Endodermal cell (in vitro differentiated cells): Measurements from ENCODE around the gene LYPD1. TPM values are rescaled to one million over a fixed set of nuclear protein-coding genes. Genes with fewer than 3 reads are reported as not detected.

Source experiments
- DNase-seq: peaks from one replicate; pipeline ENCODE4 v3.0.0-alpha.2; 2017
- H3K27ac ChIP-seq: 2 replicates; pipeline ENCODE4 v1.5.1; 2013; ENCODE audit warnings: mild to moderate bottlenecking, low read depth, low read length, moderate library complexity
- H3K27me3 ChIP-seq: 2 replicates; pipeline ENCODE4 v1.6.1; 2013; ENCODE audit warnings: mild to moderate bottlenecking, low read length, moderate library complexity; ENCODE audit not compliant: insufficient read depth, control insufficient read depth, poor library complexity, severe bottlenecking
- H3K36me3 ChIP-seq: 2 replicates; pipeline ENCODE4 v1.7.0; 2013; ENCODE audit warnings: mild to moderate bottlenecking, low read length, moderate library complexity; ENCODE audit not compliant: control insufficient read depth, insufficient read depth
- H3K4me1 ChIP-seq: one replicate; pipeline ENCODE4 v1.7.0; 2013; ENCODE audit warnings: low read length; ENCODE audit not compliant: control insufficient read depth, insufficient read depth
- H3K4me3 ChIP-seq: 2 replicates; pipeline ENCODE4 v1.5.1; 2013; ENCODE audit warnings: mild to moderate bottlenecking, low read length, moderate library complexity
- H3K9ac ChIP-seq: 2 replicates; pipeline ENCODE4 v1.6.1; 2013; ENCODE audit warnings: mild to moderate bottlenecking, low read length, moderate library complexity; ENCODE audit not compliant: poor library complexity, severe bottlenecking; ENCODE audit errors: extremely low read depth
- H3K9me3 ChIP-seq: 2 replicates; pipeline ENCODE4 v1.6.1; 2013; ENCODE audit warnings: mild to moderate bottlenecking, low read length, moderate library complexity; ENCODE audit not compliant: control insufficient read depth
- H3K27ac Mint-ChIP-seq: 2 replicates; pipeline ENCODE4 v1.8.0; 2020; ENCODE audit warnings: mixed read lengths
- H3K27me3 Mint-ChIP-seq: 2 replicates; pipeline ENCODE4 v1.8.0; 2021; ENCODE audit warnings: mild to moderate bottlenecking, mixed read lengths; ENCODE audit not compliant: insufficient read depth
- H3K36me3 Mint-ChIP-seq: 2 replicates; pipeline ENCODE4 v1.8.0; 2020; ENCODE audit warnings: low read depth, mixed read lengths
- H3K4me1 Mint-ChIP-seq: 2 replicates; pipeline ENCODE4 v1.8.0; 2020; ENCODE audit warnings: mixed read lengths
- H3K4me3 Mint-ChIP-seq: 2 replicates; pipeline ENCODE4 v1.8.0; 2020; ENCODE audit warnings: mild to moderate bottlenecking, moderate library complexity, mixed read lengths
- H3K9me3 Mint-ChIP-seq: 2 replicates; pipeline ENCODE4 v1.8.0; 2020; ENCODE audit warnings: mild to moderate bottlenecking, mixed read lengths
- CTCF ChIP-seq: fragments of 200-600 bp; sonication (generic); conservative IDR thresholded peaks from 2 replicates; pipeline ENCODE4 v1.5.0; 2021; ENCODE audit warnings: antibody characterized with exemption, mild to moderate bottlenecking
- WGBS, 2 experiments: methylation state at CpG; one replicate each; pipeline versions ENCODE4 v1.1.5 to v1.1.7; 2013; ENCODE audit warnings: missing lambda C conversion rate in 2 of 2, mixed read lengths in 1 of 2; ENCODE audit not compliant: insufficient coverage in 1 of 2, insufficient read length in 1 of 2; 5-methylcytosine and 5-hydroxymethylcytosine counted together
- long read RNA-seq, 4 experiments: library from polyadenylated mRNA in 2 of 4; library from RNA in 1 of 4; library from capped mRNA in 1 of 4; stranded (forward) in 3 of 4; unstranded in 1 of 4; transcript quantifications; one replicate each; pipeline ENCODE4 v2.0.0, GENCODE V29; 2020 to 2021; ENCODE audit warnings: inconsistent platforms in 1 of 4
- polyA plus RNA-seq, 2 experiments: library from polyadenylated mRNA; stranded (reverse); fragments of 50-300 nt; gene quantifications; one replicate each; pipeline ENCODE4 v1.2.3, GENCODE V29; 2013
- total RNA-seq, 2 donors: library from RNA; stranded (reverse); fragmentation: NEBNext Ultra II Directional in 1 of 2; extraction: Animal tissue kit (Norgen Biotek cat#: 25700) in 1 of 2; gene quantifications; 2 replicates in 1 of 2; 3 replicates in 1 of 2; pipeline ENCODE4 v1.2.1, GENCODE V29; 2021

Gene LYPD1
- 1 to 10 TPM; 2.0 to 2.4 TPM for total RNA-seq
- polyA plus RNA-seq (2013, experiment 1 of 2) = 39.1 TPM
- 41.6 TPM for polyA plus RNA-seq (2013, experiment 2 of 2)
- long read RNA-seq, experiment 1, partial matches to known transcripts = 0 of 2 reads
- long read RNA-seq, experiment 1, other reads (novel, unspliced or antisense) = 2 of 2 reads
- long read RNA-seq, experiment 2 = 0 reads
- long read RNA-seq, experiment 3, transcript LYPD1-202 (3 exons, 1,891 nt) = major isoform, 15 of 17 reads
- long read RNA-seq, experiment 3, partial matches to known transcripts = 0 of 17 reads
- long read RNA-seq, experiment 3, other reads (novel, unspliced or antisense) = 2 of 17 reads
- long read RNA-seq, experiment 4 = 0 reads

- H3K27me3 ChIP-seq = peaks cover 31% of the 10 kb centered on the region
Observed at GRCh38 chr2:132669908-132670495, at the start of gene LYPD1. Gene LYPD1 (minus strand): TSS chr2:132670205. CDS start chr2:132669932, 273 bp downstream.

GRCh38 chr2:132719480-132719879, 49.5 kb upstream of the LYPD1 start:
- no peaks in the 10 kb centered on the region for H3K9me3 ChIP-seq
- H3K4me1 ChIP-seq = no peaks in the 10 kb centered on the region
- H3K27ac ChIP-seq = no peak overlapping the region
- Mint-ChIP-seq H3K4me1 (no peaks in the 10 kb centered on the region), H3K27ac (no peak overlapping the region), H3K27me3 (no peaks in the 10 kb centered on the region), H3K4me3 (no peak overlapping the region), H3K36me3 (no peaks in the 10 kb centered on the region), H3K9me3 (no peaks in the 10 kb centered on the region)
- no peak for TF ChIP-seq CTCF
- no peak overlapping the region for H3K4me3 ChIP-seq
- no peak for DNase-seq
- no peaks in the 10 kb centered on the region for H3K27me3 ChIP-seq
- WGBS, 2 experiments = 91 to 94% methylated on average over 9 of the region's 9 CpGs
- H3K36me3 ChIP-seq = no peaks in the 10 kb centered on the region
- no peak overlapping the region for H3K9ac ChIP-seq

More at GRCh38 chr2:132669908-132670495, at the start of gene LYPD1:
- Mint-ChIP-seq H3K27ac (no peak within 1 kb of the TSS), H3K4me3 (peak within 1 kb of the TSS; percentile 59), H3K27me3 (peaks cover 78% of the 10 kb centered on the region), H3K4me1 (peaks cover 8% of the 10 kb centered on the region), H3K36me3 (no peaks in the 10 kb centered on the region), H3K9me3 (no peaks in the 10 kb centered on the region)
- Histone ChIP-seq H3K27ac (peak within 1 kb of the TSS; percentile 56), H3K4me3 (peak within 1 kb of the TSS; percentile 89), H3K9ac (no peak within 1 kb of the TSS), H3K9me3 (no peaks in the 10 kb centered on the region), H3K4me1 (no peaks in the 10 kb centered on the region), H3K36me3 (peaks cover 9% of the 10 kb centered on the region)
- 0% methylated on average over 11 to 52 of the region's 59 CpGs for WGBS, 2 experiments
- DNase-seq = no peak
- TF ChIP-seq CTCF = peak; percentile 2

GRCh38 chr2:132716954-132717353, 46.9 kb upstream of the LYPD1 start:
- no peaks in the 10 kb centered on the region for H3K36me3 Mint-ChIP-seq
- DNase-seq = no peak
- H3K27ac Mint-ChIP-seq = no peak overlapping the region

More at GRCh38 chr2:132716954-132717353, 46.9 kb upstream of the LYPD1 start:
- Histone ChIP-seq H3K27me3 (no peaks in the 10 kb centered on the region), H3K4me3 (no peak overlapping the region), H3K27ac (peak overlapping the region; percentile 32), H3K9me3 (no peaks in the 10 kb centered on the region), H3K4me1 (no peaks in the 10 kb centered on the region), H3K36me3 (no peaks in the 10 kb centered on the region), H3K9ac (no peak overlapping the region)
- no peaks in the 10 kb centered on the region for H3K4me1 Mint-ChIP-seq
- H3K27me3 Mint-ChIP-seq = no peaks in the 10 kb centered on the region
- H3K4me3 Mint-ChIP-seq = no peak overlapping the region
- WGBS, 2 experiments = 97 to 100% methylated on average over 2 of the region's 2 CpGs
- no peaks in the 10 kb centered on the region for H3K9me3 Mint-ChIP-seq
- no peak for TF ChIP-seq CTCF
